NCI-H187 (cell line): ENCODE data around the gene ARL17A.
"Not testable (repeated sequence)": the region's sequence is repeated elsewhere in the genome, so short reads cannot be mapped to it uniquely, and the experiment has no call there.

Experiments
- DNase-seq, 2 experiments: peaks; one replicate each; lab custom pipeline; 2025; lab: John Stamatoyannopoulos, UW

The ARL17A gene

GRCh38 chr17:46548607-46549006 is 30.9 kb downstream of the ARL17A start:
- not testable (repeated sequence) for DNase-seq

- not testable (repeated sequence) for DNase-seq
Measured at GRCh38 chr17:46534716-46535115, 44.8 kb downstream of the ARL17A start.

DNA sequence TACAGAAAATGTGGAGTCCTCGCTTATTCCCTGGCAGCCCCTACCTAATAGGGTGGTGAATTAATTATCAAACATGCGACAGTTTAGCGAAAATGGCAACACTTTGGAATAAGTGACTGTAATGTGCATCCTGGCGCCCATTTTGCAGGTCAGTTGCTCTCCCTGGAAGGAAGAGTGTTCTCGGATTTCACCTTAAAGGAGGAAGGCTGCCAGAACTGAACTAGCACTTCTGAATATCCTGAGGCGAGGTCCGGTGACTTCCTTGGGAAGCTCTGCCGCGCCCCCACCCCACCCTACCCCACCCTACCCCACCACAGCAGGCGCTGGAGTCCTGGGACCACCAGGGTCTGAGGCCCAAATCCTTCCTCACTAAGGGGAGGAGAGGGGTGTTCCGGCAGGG is 67.3 kb downstream of the ARL17A start, which contains the start of gene LRRC37A2:
TSS of gene LRRC37A2 (plus strand) at position 301 of the 400 bp plus-strand sequence. CDS start 245 bp downstream, outside the sequence.
- DNase-seq = not testable (repeated sequence)

DNA sequence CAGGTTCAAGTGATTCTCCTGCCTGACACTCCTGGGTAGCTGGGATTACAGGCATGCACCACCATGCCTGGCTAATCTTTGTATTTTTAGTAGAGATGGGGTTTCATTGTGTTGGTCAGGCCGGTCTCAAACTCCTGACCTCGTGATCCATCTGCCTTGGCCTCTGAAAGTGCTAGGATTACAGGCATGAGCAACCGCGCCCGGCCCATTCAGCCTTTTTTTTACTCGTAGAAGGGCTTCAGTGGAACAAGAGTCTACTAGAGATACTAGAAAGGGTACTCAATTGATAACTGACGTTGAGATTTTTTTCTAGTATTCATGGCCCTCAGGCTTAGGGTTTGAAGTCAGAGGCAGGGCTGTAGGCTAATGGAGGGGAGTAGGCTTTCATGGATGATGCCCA is 73.6 kb downstream of the ARL17A start:
- not testable (repeated sequence) for DNase-seq

DNA sequence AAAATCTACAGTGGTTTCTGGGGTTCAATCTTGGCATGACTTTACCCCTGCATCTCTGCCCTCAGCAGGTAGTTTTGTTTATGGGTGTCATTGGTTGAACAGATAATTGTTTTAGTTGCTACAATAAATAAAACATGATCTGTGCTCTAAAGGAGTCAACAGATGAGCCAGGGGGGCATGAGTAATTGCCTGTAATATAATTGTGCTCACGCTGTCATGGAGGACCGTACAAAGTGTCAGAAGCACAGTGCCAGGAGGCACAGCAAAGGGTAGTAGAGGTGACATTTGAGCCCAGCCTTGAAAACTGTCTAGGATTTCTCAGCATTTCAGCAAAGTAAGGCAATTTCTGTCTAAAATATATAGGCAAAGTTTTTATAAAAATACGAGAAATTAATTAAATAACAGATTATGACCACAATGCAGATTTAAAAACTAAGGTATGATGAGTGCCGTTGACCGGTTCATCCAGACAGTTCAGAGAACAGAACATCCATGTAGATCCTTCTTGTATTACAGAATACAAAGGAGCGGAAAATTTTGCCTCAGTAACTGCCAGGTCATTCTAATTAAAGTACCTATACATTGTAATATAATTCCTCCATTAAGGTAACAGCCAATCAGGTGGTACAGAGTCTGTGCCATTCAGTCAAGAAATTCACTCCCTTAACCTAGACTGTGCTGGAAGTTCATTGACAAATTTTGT is 79.9 kb downstream of the ARL17A start:
- DNase-seq = not testable (repeated sequence)

GRCh38 chr17:46492021-46492420 is 87.5 kb downstream of the ARL17A start:
- DNase-seq = not testable (repeated sequence)

GRCh38 chr17:46481310-46481709 is 98.2 kb downstream of the ARL17A start:
- DNase-seq = not testable (repeated sequence)

- DNase-seq = not testable (repeated sequence)
Measured at GRCh38 chr17:46478823-46479222, 100.7 kb downstream of the ARL17A start.

DNA sequence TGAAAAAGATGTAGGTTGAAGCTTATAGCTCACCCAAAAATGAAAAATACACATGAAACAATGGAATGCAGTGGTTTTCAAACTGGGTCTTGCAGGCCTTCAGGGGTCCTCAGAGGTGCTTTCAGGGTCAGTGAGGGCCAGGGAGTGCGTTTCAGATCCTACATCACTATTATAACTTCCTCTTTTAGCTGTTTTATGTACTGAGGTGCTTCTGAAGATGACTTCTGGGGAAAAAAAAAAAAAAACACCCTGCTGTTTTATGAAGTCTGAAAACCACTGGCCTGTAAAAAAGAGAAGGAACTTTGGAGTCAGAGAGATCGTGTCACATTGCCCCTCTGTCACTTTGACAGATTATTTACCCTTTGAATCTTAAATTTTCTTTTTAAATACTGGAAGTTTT is 103.9 kb downstream of the ARL17A start:
- DNase-seq = not testable (repeated sequence)

- DNase-seq = not testable (repeated sequence)
Measured at GRCh38 chr17:46474489-46474888, 105.0 kb downstream of the ARL17A start.

- DNase-seq = not testable (repeated sequence)
Measured at GRCh38 chr17:46467618-46468017, 111.9 kb downstream of the ARL17A start.
